Mesothelial cell of epicardium (in vitro differentiated cells): ENCODE measurements around the gene AGMO. TPM values are rescaled to one million over a fixed set of nuclear protein-coding genes. Genes with fewer than 3 reads are reported as not detected.

Experiments used
- DNase-seq, 2 experiments: peaks; one replicate each; pipeline ENCODE4 v3.0.0; 2021; ENCODE audit warnings: low spot score in 2 of 2; ENCODE audit not compliant: unreplicated experiment in 2 of 2
- H3K27ac Mint-ChIP-seq: 2 replicates; pipeline ENCODE4 v1.8.0; 2021; ENCODE audit warnings: mixed read lengths
- H3K27me3 Mint-ChIP-seq: 2 replicates; pipeline ENCODE4 v1.8.0; 2021; ENCODE audit warnings: low read depth, mixed read lengths
- H3K36me3 Mint-ChIP-seq: 2 replicates; pipeline ENCODE4 v1.8.0; 2021; ENCODE audit warnings: mixed read lengths
- H3K4me1 Mint-ChIP-seq: 2 replicates; pipeline ENCODE4 v1.8.0; 2021; ENCODE audit warnings: mixed read lengths
- H3K4me3 Mint-ChIP-seq: 2 replicates; pipeline ENCODE4 v1.8.0; 2021; ENCODE audit warnings: mild to moderate bottlenecking, moderate library complexity, mixed read lengths
- H3K9me3 Mint-ChIP-seq: 2 replicates; pipeline ENCODE4 v1.8.0; 2021; ENCODE audit warnings: mixed read lengths
- total RNA-seq: library from RNA; stranded (reverse); gene quantifications from 3 replicates; pipeline ENCODE4 v1.2.1, GENCODE V29; 2021
- TF ChIP-seq, protein P1 (sequence below): fragments of 200-600 bp; sonication (generic); IDR thresholded peaks from one replicate; pipeline ENCODE4 v1.5.0; 2021; ENCODE audit warnings: antibody characterized with exemption; ENCODE audit not compliant: unreplicated experiment

The AGMO gene
- total RNA-seq, 1 donor from 2014 or later, result 1.0 TPM

GRCh38 chr7:15291699-15292098, 270.1 kb downstream of the AGMO start:
- H3K27me3 Mint-ChIP-seq, result no peaks in the 10 kb centered on the region
- H3K9me3 Mint-ChIP-seq, result peaks cover 2% of the 10 kb centered on the region
- DNase-seq, result no peak
- TF ChIP-seq, protein P1, sequence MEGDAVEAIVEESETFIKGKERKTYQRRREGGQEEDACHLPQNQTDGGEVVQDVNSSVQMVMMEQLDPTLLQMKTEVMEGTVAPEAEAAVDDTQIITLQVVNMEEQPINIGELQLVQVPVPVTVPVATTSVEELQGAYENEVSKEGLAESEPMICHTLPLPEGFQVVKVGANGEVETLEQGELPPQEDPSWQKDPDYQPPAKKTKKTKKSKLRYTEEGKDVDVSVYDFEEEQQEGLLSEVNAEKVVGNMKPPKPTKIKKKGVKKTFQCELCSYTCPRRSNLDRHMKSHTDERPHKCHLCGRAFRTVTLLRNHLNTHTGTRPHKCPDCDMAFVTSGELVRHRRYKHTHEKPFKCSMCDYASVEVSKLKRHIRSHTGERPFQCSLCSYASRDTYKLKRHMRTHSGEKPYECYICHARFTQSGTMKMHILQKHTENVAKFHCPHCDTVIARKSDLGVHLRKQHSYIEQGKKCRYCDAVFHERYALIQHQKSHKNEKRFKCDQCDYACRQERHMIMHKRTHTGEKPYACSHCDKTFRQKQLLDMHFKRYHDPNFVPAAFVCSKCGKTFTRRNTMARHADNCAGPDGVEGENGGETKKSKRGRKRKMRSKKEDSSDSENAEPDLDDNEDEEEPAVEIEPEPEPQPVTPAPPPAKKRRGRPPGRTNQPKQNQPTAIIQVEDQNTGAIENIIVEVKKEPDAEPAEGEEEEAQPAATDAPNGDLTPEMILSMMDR, result no peak
- H3K36me3 Mint-ChIP-seq, result no peaks in the 10 kb centered on the region
- H3K27ac Mint-ChIP-seq, result no peak overlapping the region
- H3K4me1 Mint-ChIP-seq, result no peaks in the 10 kb centered on the region
- H3K4me3 Mint-ChIP-seq, result no peak overlapping the region

DNA sequence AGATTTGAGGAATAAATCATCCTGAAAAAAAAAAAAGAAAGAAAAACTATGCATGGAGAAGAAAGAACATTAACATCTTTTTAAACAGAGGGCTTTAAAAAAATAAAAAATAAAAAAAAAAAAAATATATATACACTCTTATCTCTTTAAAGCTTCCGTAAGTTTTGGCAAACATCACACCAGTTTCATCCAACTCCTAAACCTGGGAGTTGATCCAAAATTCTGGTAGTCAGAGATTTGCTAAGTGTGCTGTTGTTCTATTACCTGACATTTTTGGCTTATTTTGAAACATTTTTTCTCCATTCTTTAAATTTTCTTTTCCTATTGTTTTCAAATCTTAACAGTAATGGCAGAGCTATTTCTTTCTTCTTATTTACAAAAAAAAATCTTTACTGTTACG, 273.1 kb downstream of the AGMO start:
- H3K4me1 Mint-ChIP-seq, result no peaks in the 10 kb centered on the region
- TF ChIP-seq, protein P1, result no peak
- DNase-seq, result no peak
- H3K4me3 Mint-ChIP-seq, result no peak overlapping the region
- peaks cover 31% of the 10 kb centered on the region for H3K9me3 Mint-ChIP-seq
- H3K27ac Mint-ChIP-seq, result no peak overlapping the region
- H3K36me3 Mint-ChIP-seq, result no peaks in the 10 kb centered on the region
- no peaks in the 10 kb centered on the region for H3K27me3 Mint-ChIP-seq

DNA sequence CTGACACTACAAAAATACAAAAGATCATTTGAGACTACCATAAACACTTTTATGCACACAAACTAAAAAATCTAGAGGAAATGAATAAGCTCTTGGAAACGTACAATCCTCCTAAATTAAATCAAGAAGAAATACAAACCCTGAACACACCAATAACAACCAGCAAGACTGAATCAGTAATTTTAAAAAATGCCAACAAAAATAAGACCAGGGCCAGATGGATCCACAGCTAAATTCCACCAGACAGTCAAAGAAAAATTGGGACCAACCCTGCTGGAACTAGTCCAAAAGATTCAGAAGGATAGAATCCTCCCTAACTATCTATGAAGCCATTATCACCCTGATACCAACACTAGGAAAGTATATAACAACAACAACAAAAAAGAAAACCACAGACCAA, 277.4 kb downstream of the AGMO start:
- H3K36me3 Mint-ChIP-seq, result peaks cover 2% of the 10 kb centered on the region
- TF ChIP-seq, protein P1, result no peak
- no peaks in the 10 kb centered on the region for H3K4me1 Mint-ChIP-seq
- no peak overlapping the region for H3K4me3 Mint-ChIP-seq
- H3K27ac Mint-ChIP-seq, result no peak overlapping the region
- peaks cover 49% of the 10 kb centered on the region for H3K9me3 Mint-ChIP-seq
- no peak for DNase-seq
- H3K27me3 Mint-ChIP-seq, result no peaks in the 10 kb centered on the region

DNA sequence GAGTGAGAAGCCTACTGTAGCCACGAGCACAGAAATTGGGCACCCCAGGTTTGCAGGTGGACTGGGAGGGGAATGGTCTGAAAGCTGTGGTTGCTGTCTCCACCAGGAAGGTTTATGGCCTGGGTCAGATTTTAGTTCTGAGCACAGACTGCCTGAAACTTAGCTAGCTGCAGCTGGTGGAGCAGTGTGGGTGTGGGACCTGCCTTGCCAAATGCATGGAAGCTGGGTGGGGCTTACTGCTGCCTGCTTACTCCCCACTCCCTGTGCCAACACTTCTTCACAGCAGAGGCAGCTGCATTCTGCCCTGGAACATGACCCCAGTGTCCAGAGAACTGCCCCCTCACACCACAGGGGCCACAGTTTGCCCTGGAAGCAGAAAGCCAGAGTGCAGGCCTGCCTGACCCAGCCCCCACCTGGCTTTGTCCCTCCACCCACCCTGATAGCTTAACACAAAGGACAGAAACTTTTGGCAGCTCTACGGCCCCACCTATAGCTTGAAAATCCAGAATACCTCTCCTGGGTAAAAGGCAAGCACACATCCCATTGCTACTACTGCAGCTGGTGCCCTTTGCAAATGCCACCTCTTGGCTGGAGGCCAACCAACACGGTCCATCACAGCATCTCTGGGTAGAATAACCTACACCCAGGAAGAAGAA, 281.6 kb downstream of the AGMO start:
- Mint-ChIP-seq H3K27ac (no peak overlapping the region), H3K4me3 (no peak overlapping the region), H3K36me3 (peaks cover 5% of the 10 kb centered on the region), H3K4me1 (no peaks in the 10 kb centered on the region), H3K27me3 (no peaks in the 10 kb centered on the region), H3K9me3 (peaks cover 50% of the 10 kb centered on the region)
- no peak for DNase-seq
- TF ChIP-seq, protein P1, result no peak

GRCh38 chr7:15279640-15280039, 282.2 kb downstream of the AGMO start:
- Mint-ChIP-seq H3K9me3 (peaks cover 50% of the 10 kb centered on the region), H3K27ac (no peak overlapping the region), H3K4me1 (no peaks in the 10 kb centered on the region), H3K36me3 (peaks cover 5% of the 10 kb centered on the region), H3K27me3 (no peaks in the 10 kb centered on the region), H3K4me3 (no peak overlapping the region)
- TF ChIP-seq, protein P1, result no peak
- DNase-seq, result no peak
